ENCODE results near the gene FPR2. TPM values are rescaled to one million over a fixed set of nuclear protein-coding genes. Genes with fewer than 3 reads are reported as not detected.

Gene FPR2
- total and polyA plus RNA-seq, 5 donors from 2014 or later, result not detected

- ATAC-seq (ENCODE audit: low read depth in 2 of 2) (no peak), DNase-seq (no peak)
- Histone ChIP-seq H3K27me3 (ENCODE audit: control insufficient read depth, insufficient read depth, low read length) (no peaks in the 10 kb centered on the region), H3K36me3 (ENCODE audit: control insufficient read depth, insufficient read depth, low read length) (no peaks in the 10 kb centered on the region), H3K4me3 (ENCODE audit: low read depth, low read length) (no peak overlapping the region), H3K4me1 (ENCODE audit: control insufficient read depth, insufficient read depth, low read length, poor library complexity, severe bottlenecking) (no peaks in the 10 kb centered on the region), H3K9me3 (ENCODE audit: control insufficient read depth in 2 of 2, low read length in 2 of 2) (peaks cover 3 to 7% of the 10 kb centered on the region in 2 experiments), H3K27ac (ENCODE audit: insufficient read depth, low read length, poor library complexity, severe bottlenecking) (no peak overlapping the region)
- H3K27ac Mint-ChIP-seq, result no peak overlapping the region
- H3K4me3 Mint-ChIP-seq, result no peak overlapping the region
- H3K9me3 Mint-ChIP-seq, result peaks cover 4 to 24% (median 13%) of the 10 kb centered on the region in 7 donors
- H3K27me3 Mint-ChIP-seq, result no peaks in the 10 kb centered on the region
- H3K36me3 Mint-ChIP-seq, result no peaks in the 10 kb centered on the region
- H3K4me1 Mint-ChIP-seq, result no peaks in the 10 kb centered on the region
Measured at GRCh38 chr19:51796195-51796679, 35.3 kb downstream of the FPR2 start.

GRCh38 chr19:51797480-51797879 is 36.5 kb downstream of the FPR2 start:
- Histone ChIP-seq H3K36me3 (ENCODE audit: control insufficient read depth, insufficient read depth, low read length) (no peaks in the 10 kb centered on the region), H3K27ac (ENCODE audit: insufficient read depth, low read length, poor library complexity, severe bottlenecking) (no peak overlapping the region), H3K4me3 (ENCODE audit: low read depth, low read length) (no peak overlapping the region), H3K9me3 (ENCODE audit: control insufficient read depth in 2 of 2, low read length in 2 of 2) (peaks cover 3 to 7% of the 10 kb centered on the region in 2 experiments), H3K27me3 (ENCODE audit: control insufficient read depth, insufficient read depth, low read length) (no peaks in the 10 kb centered on the region), H3K4me1 (ENCODE audit: control insufficient read depth, insufficient read depth, low read length, poor library complexity, severe bottlenecking) (no peaks in the 10 kb centered on the region)
- no peaks in the 10 kb centered on the region for H3K4me1 Mint-ChIP-seq
- no peaks in the 10 kb centered on the region for H3K36me3 Mint-ChIP-seq
- H3K27me3 Mint-ChIP-seq, result no peaks in the 10 kb centered on the region
- no peak overlapping the region for H3K4me3 Mint-ChIP-seq
- ATAC-seq (ENCODE audit: low read depth in 2 of 2), result no peak
- no peak for DNase-seq
- peaks cover 4 to 20% (median 11%) of the 10 kb centered on the region in 7 donors for H3K9me3 Mint-ChIP-seq
- no peak overlapping the region for H3K27ac Mint-ChIP-seq

GRCh38 chr19:51798062-51798461 is 37.1 kb downstream of the FPR2 start:
- H3K27ac Mint-ChIP-seq, result no peak overlapping the region
- ATAC-seq (ENCODE audit: low read depth in 2 of 2) (no peak), DNase-seq (no peak)
- peaks cover 2 to 20% (median 11%) of the 10 kb centered on the region in 7 donors for H3K9me3 Mint-ChIP-seq
- Histone ChIP-seq H3K27ac (ENCODE audit: insufficient read depth, low read length, poor library complexity, severe bottlenecking) (no peak overlapping the region), H3K27me3 (ENCODE audit: control insufficient read depth, insufficient read depth, low read length) (no peaks in the 10 kb centered on the region), H3K36me3 (ENCODE audit: control insufficient read depth, insufficient read depth, low read length) (no peaks in the 10 kb centered on the region), H3K9me3 (ENCODE audit: control insufficient read depth in 2 of 2, low read length in 2 of 2) (peaks cover 3 to 7% of the 10 kb centered on the region in 2 experiments), H3K4me3 (ENCODE audit: low read depth, low read length) (no peak overlapping the region), H3K4me1 (ENCODE audit: control insufficient read depth, insufficient read depth, low read length, poor library complexity, severe bottlenecking) (no peaks in the 10 kb centered on the region)
- H3K36me3 Mint-ChIP-seq, result no peaks in the 10 kb centered on the region
- H3K4me3 Mint-ChIP-seq, result no peak overlapping the region
- H3K27me3 Mint-ChIP-seq, result no peaks in the 10 kb centered on the region
- H3K4me1 Mint-ChIP-seq, result no peaks in the 10 kb centered on the region

- Mint-ChIP-seq H3K4me3 (no peak overlapping the region), H3K27me3 (no peaks in the 10 kb centered on the region), H3K27ac (no peak overlapping the region), H3K4me1 (no peaks in the 10 kb centered on the region), H3K36me3 (no peaks in the 10 kb centered on the region), H3K9me3 (peaks cover 3 to 20% (median 8%) of the 10 kb centered on the region in 7 donors)
- H3K9me3 ChIP-seq (ENCODE audit: control insufficient read depth in 2 of 2, low read length in 2 of 2), result peaks cover 6 to 7% of the 10 kb centered on the region in 2 experiments
- ATAC-seq (ENCODE audit: low read depth in 2 of 2) (no peak), DNase-seq (no peak)
- no peak overlapping the region for H3K4me3 ChIP-seq (ENCODE audit: low read depth, low read length)
- H3K27me3 ChIP-seq (ENCODE audit: control insufficient read depth, insufficient read depth, low read length), result no peaks in the 10 kb centered on the region
- no peaks in the 10 kb centered on the region for H3K4me1 ChIP-seq (ENCODE audit: control insufficient read depth, insufficient read depth, low read length, poor library complexity, severe bottlenecking)
- H3K27ac ChIP-seq (ENCODE audit: insufficient read depth, low read length, poor library complexity, severe bottlenecking), result no peak overlapping the region
- H3K36me3 ChIP-seq (ENCODE audit: control insufficient read depth, insufficient read depth, low read length), result no peaks in the 10 kb centered on the region
Measured at GRCh38 chr19:51799034-51799773, 38.2 kb downstream of the FPR2 start.

- H3K27ac Mint-ChIP-seq, result no peak overlapping the region
- H3K27me3 ChIP-seq (ENCODE audit: control insufficient read depth, insufficient read depth, low read length), result no peaks in the 10 kb centered on the region
- no peaks in the 10 kb centered on the region for H3K36me3 Mint-ChIP-seq
- no peaks in the 10 kb centered on the region for H3K4me1 Mint-ChIP-seq
- DNase-seq (no peak), ATAC-seq (ENCODE audit: low read depth in 2 of 2) (no peak)
- H3K36me3 ChIP-seq (ENCODE audit: control insufficient read depth, insufficient read depth, low read length), result no peaks in the 10 kb centered on the region
- no peak overlapping the region for H3K27ac ChIP-seq (ENCODE audit: insufficient read depth, low read length, poor library complexity, severe bottlenecking)
- H3K4me3 ChIP-seq (ENCODE audit: low read depth, low read length), result no peak overlapping the region
- no peaks in the 10 kb centered on the region for H3K4me1 ChIP-seq (ENCODE audit: control insufficient read depth, insufficient read depth, low read length, poor library complexity, severe bottlenecking)
- H3K4me3 Mint-ChIP-seq, result no peak overlapping the region
- peaks cover 6 to 7% of the 10 kb centered on the region in 2 experiments for H3K9me3 ChIP-seq (ENCODE audit: control insufficient read depth in 2 of 2, low read length in 2 of 2)
- peaks cover 3 to 24% (median 12%) of the 10 kb centered on the region in 7 donors for H3K9me3 Mint-ChIP-seq
- H3K27me3 Mint-ChIP-seq, result no peaks in the 10 kb centered on the region
Measured at GRCh38 chr19:51799774-51800472, 38.9 kb downstream of the FPR2 start.

- Mint-ChIP-seq H3K27me3 (no peaks in the 10 kb centered on the region), H3K4me1 (no peaks in the 10 kb centered on the region), H3K36me3 (no peaks in the 10 kb centered on the region), H3K27ac (no peak overlapping the region), H3K4me3 (no peak overlapping the region), H3K9me3 (peaks cover 3 to 24% (median 13%) of the 10 kb centered on the region in 7 donors)
- H3K9me3 ChIP-seq (ENCODE audit: control insufficient read depth in 2 of 2, low read length in 2 of 2), result peaks cover 6 to 7% of the 10 kb centered on the region in 2 experiments
- no peaks in the 10 kb centered on the region for H3K4me1 ChIP-seq (ENCODE audit: control insufficient read depth, insufficient read depth, low read length, poor library complexity, severe bottlenecking)
- ATAC-seq (ENCODE audit: low read depth in 2 of 2) (no peak), DNase-seq (no peak)
- no peak overlapping the region for H3K27ac ChIP-seq (ENCODE audit: insufficient read depth, low read length, poor library complexity, severe bottlenecking)
- no peaks in the 10 kb centered on the region for H3K36me3 ChIP-seq (ENCODE audit: control insufficient read depth, insufficient read depth, low read length)
- no peak overlapping the region for H3K4me3 ChIP-seq (ENCODE audit: low read depth, low read length)
- H3K27me3 ChIP-seq (ENCODE audit: control insufficient read depth, insufficient read depth, low read length), result no peaks in the 10 kb centered on the region
Measured at GRCh38 chr19:51800473-51801244, 39.7 kb downstream of the FPR2 start.

- Mint-ChIP-seq H3K9me3 (peaks cover 0 to 33% (median 3%) of the 10 kb centered on the region in 7 donors), H3K4me3 (no peak overlapping the region), H3K27me3 (no peaks in the 10 kb centered on the region), H3K36me3 (no peaks in the 10 kb centered on the region), H3K27ac (no peak overlapping the region), H3K4me1 (no peaks in the 10 kb centered on the region)
- Histone ChIP-seq H3K4me1 (ENCODE audit: control insufficient read depth, insufficient read depth, low read length, poor library complexity, severe bottlenecking) (no peaks in the 10 kb centered on the region), H3K36me3 (ENCODE audit: control insufficient read depth, insufficient read depth, low read length) (no peaks in the 10 kb centered on the region), H3K9me3 (ENCODE audit: control insufficient read depth in 2 of 2, low read length in 2 of 2) (peaks cover 4 to 7% of the 10 kb centered on the region in 2 experiments), H3K27me3 (ENCODE audit: control insufficient read depth, insufficient read depth, low read length) (no peaks in the 10 kb centered on the region), H3K4me3 (ENCODE audit: low read depth, low read length) (no peak overlapping the region), H3K27ac (ENCODE audit: insufficient read depth, low read length, poor library complexity, severe bottlenecking) (no peak overlapping the region)
- no peak for DNase-seq
- ATAC-seq (ENCODE audit: low read depth in 2 of 2), result no peak
Measured at GRCh38 chr19:51802775-51803174, 41.8 kb downstream of the FPR2 start.

Measured in CD4-positive, CD25-positive, alpha-beta regulatory T cell (primary cell).